SK-N-SH treated with all-trans-retinoic acid at 6 μM for 48 hours (cell line): ENCODE measurements around the gene SRSF4.

Experiments used
- ARNTL ChIP-seq: fragments of 450-650 bp; formaldehyde crosslinking; IDR thresholded peaks from 2 replicates; pipeline ENCODE4 v1.5.0; 2020; ENCODE audit warnings: low read depth, mild to moderate bottlenecking, moderate library complexity, borderline replicate concordance
- CSDC2 ChIP-seq: fragments of 250-450 bp; sonication (Bioruptor Pico); IDR thresholded peaks from 2 replicates; pipeline ENCODE4 v1.5.0; 2020; ENCODE audit warnings: mild to moderate bottlenecking, moderate library complexity
- ISL1 ChIP-seq: fragments of 250-450 bp; sonication (Bioruptor Pico); IDR thresholded peaks from 2 replicates; pipeline ENCODE4 v2.1.2; 2022; ENCODE audit warnings: mild to moderate bottlenecking, moderate library complexity
- PATZ1 ChIP-seq: fragments of 250-450 bp; sonication (Bioruptor Pico); IDR thresholded peaks from 2 replicates; pipeline ENCODE4 v1.8.0; 2020; ENCODE audit warnings: mild to moderate bottlenecking, moderate library complexity, borderline replicate concordance
- PPARA ChIP-seq: fragments of 250-450 bp; sonication (Bioruptor Pico); IDR thresholded peaks from 2 replicates; pipeline ENCODE4 v1.5.0; 2020; ENCODE audit warnings: mild to moderate bottlenecking, borderline replicate concordance
- RARB ChIP-seq: fragments of 250-450 bp; sonication (Bioruptor Pico); IDR thresholded peaks from 2 replicates; pipeline ENCODE4 v1.8.0; 2021; ENCODE audit warnings: mild to moderate bottlenecking, moderate library complexity
- SNAI2 ChIP-seq: fragments of 250-450 bp; sonication (Bioruptor Pico); IDR thresholded peaks from 2 replicates; pipeline ENCODE4 v1.5.0; 2020; ENCODE audit warnings: mild to moderate bottlenecking, moderate library complexity
- TOX ChIP-seq: fragments of 250-450 bp; sonication (Bioruptor Pico); IDR thresholded peaks from 2 replicates; pipeline ENCODE4 v1.8.0; 2021; ENCODE audit warnings: mild to moderate bottlenecking, moderate library complexity, borderline replicate concordance
- TSHZ2 ChIP-seq: fragments of 250-450 bp; sonication (Bioruptor Pico); IDR thresholded peaks from 2 replicates; pipeline ENCODE4 v1.5.0; 2020; ENCODE audit warnings: mild to moderate bottlenecking, moderate library complexity
- ZFP3 ChIP-seq: fragments of 250-450 bp; sonication (Bioruptor Pico); IDR thresholded peaks from 2 replicates; pipeline ENCODE4 v1.5.0; 2020; ENCODE audit warnings: mild to moderate bottlenecking, moderate library complexity
- ZFP30 ChIP-seq: fragments of 450-650 bp; formaldehyde crosslinking; IDR thresholded peaks from 2 replicates; pipeline ENCODE4 v1.5.0; 2022; ENCODE audit warnings: mild to moderate bottlenecking, moderate library complexity
- ZNF70 ChIP-seq: fragments of 450-650 bp; formaldehyde crosslinking; IDR thresholded peaks from 2 replicates; pipeline ENCODE4 v1.5.0; 2020; ENCODE audit warnings: mild to moderate bottlenecking, moderate library complexity

GRCh38 chr1:29157269-29157601 is 24.5 kb downstream of the SRSF4 start:
- TF ChIP-seq ZNF70 (CRISPR knock-in tag) = no peak
- no peak for TF ChIP-seq ZFP30 (CRISPR knock-in tag)
- TF ChIP-seq SNAI2 (CRISPR knock-in tag) = no peak
- no peak for TF ChIP-seq TSHZ2 (CRISPR knock-in tag)
- no peak for TF ChIP-seq TOX (CRISPR knock-in tag)
- no peak for TF ChIP-seq PPARA (CRISPR knock-in tag)
- no peak for TF ChIP-seq PATZ1 (CRISPR knock-in tag)
- no peak for TF ChIP-seq ZFP3
- no peak for TF ChIP-seq RARB
- TF ChIP-seq ISL1 (CRISPR knock-in tag) = no peak
- no peak for TF ChIP-seq ARNTL
- TF ChIP-seq CSDC2 = no peak
